Endothelial cell of umbilical vein (primary cell): ENCODE results near the gene CGB2. TPM values are rescaled to one million over a fixed set of nuclear protein-coding genes. Genes with fewer than 3 reads are reported as not detected.

Experiments
- BruUV-seq: library from RNA; stranded (reverse); fragments of 400-500 nt; replicated peaks from 2 replicates; lab custom pipeline; 2021; lab: Mats Ljungman, UMichigan
- CTCF ChIA-PET: fragments of 300-600, 350-600 bp; sonication (Branson Sonifier 250); formaldehyde crosslinking; loops from one replicate; lab custom pipeline; 2021; ENCODE audit warnings: antibody characterized with exemption, inconsistent platforms; lab: Charles Lee
- POLR2A ChIA-PET: fragments of 300-600, 350-600 bp; sonication (Branson Sonifier 250); formaldehyde crosslinking; loops from one replicate; lab custom pipeline; 2021; ENCODE audit warnings: antibody characterized with exemption, inconsistent platforms; lab: Charles Lee
- DNase-seq: peaks from one replicate; pipeline ENCODE4 v3.0.0-alpha.2; 2011; ENCODE audit warnings: low read depth, low spot score
- FAIRE-seq: peaks from 2 replicates; lab custom pipeline; 2011; peaks lifted over from hg19 to GRCh38; lab: Jason Lieb, UNC
- H2AFZ ChIP-seq: 2 replicates; pipeline ENCODE4 v1.6.0; 2012; ENCODE audit warnings: low read depth, low read length, control low read depth, inconsistent platforms
- H3K27ac ChIP-seq: 2 replicates; pipeline ENCODE4 v1.5.1; 2011; ENCODE audit warnings: low read depth, mild to moderate bottlenecking, control low read depth, low read length, moderate library complexity; ENCODE audit not compliant: insufficient read depth
- H3K27me3 ChIP-seq, 2 experiments: 2 replicates each; pipeline versions ENCODE4 v1.6.0 to v1.6.1; 2011; ENCODE audit warnings: low read length in 2 of 2, mixed read lengths in 1 of 2; ENCODE audit not compliant: control insufficient read depth in 2 of 2, insufficient read depth in 2 of 2
- H3K36me3 ChIP-seq, 2 experiments: 2 replicates in 1 of 2; 3 replicates in 1 of 2; pipeline ENCODE4 v1.5.1; 2011; ENCODE audit warnings: low read length in 2 of 2, mild to moderate bottlenecking in 1 of 2, moderate library complexity in 1 of 2; ENCODE audit not compliant: control insufficient read depth in 2 of 2, insufficient read depth in 2 of 2; ENCODE audit errors: extremely low read depth in 1 of 2
- H3K4me1 ChIP-seq: 3 replicates; pipeline ENCODE4 v1.5.1; 2011; ENCODE audit warnings: mild to moderate bottlenecking, low read length; ENCODE audit not compliant: control insufficient read depth, insufficient read depth; ENCODE audit errors: extremely low read depth
- H3K4me2 ChIP-seq: 2 replicates; pipeline ENCODE4 v1.6.1; 2011; ENCODE audit warnings: low read length, control low read depth, mixed read lengths; ENCODE audit not compliant: insufficient read depth
- H3K4me3 ChIP-seq, 3 experiments: fragments of 200-600 bp in 1 of 3; sonication (generic), shearing (Covaris generic) in 1 of 3; replicated peaks in 1 of 3; 2 replicates each; pipeline ENCODE4 v1.5.1; 2011 to 2016; ENCODE audit warnings: control low read depth in 3 of 3, low read length in 3 of 3, mild to moderate bottlenecking in 2 of 3, inconsistent platforms in 1 of 3, low read depth in 1 of 3, moderate library complexity in 1 of 3; ENCODE audit not compliant: insufficient read depth in 1 of 3
- H3K79me2 ChIP-seq: 2 replicates; pipeline ENCODE4 v1.6.0; 2012; ENCODE audit warnings: low read length, inconsistent platforms; ENCODE audit not compliant: control insufficient read depth, insufficient read depth
- H3K9ac ChIP-seq: replicated peaks from 2 replicates; pipeline ENCODE3; 2011; ENCODE audit warnings: low read length, control low read depth; ENCODE audit not compliant: insufficient read depth; ENCODE audit errors: extremely low read depth
- H3K9me1 ChIP-seq: replicated peaks from 3 replicates; pipeline ENCODE4 v1.6.0; 2011; ENCODE audit warnings: mild to moderate bottlenecking, low read length; ENCODE audit not compliant: control insufficient read depth, insufficient read depth; ENCODE audit errors: extremely low read depth
- H3K9me3 ChIP-seq: replicated peaks from 2 replicates; pipeline ENCODE4 v1.5.1; 2012; ENCODE audit warnings: low read length, inconsistent platforms; ENCODE audit not compliant: control insufficient read depth, insufficient read depth
- H4K20me1 ChIP-seq: replicated peaks from 2 replicates; pipeline ENCODE3; 2011; ENCODE audit warnings: mild to moderate bottlenecking, low read length; ENCODE audit not compliant: control insufficient read depth, insufficient read depth; ENCODE audit errors: extremely low read depth
- CTCF ChIP-seq, 2 donors: IDR thresholded peaks; 1 replicate in 1 of 2; 2 replicates in 1 of 2; pipeline ENCODE4 v1.5.1; 2011; ENCODE audit warnings: low read length in 2 of 2, mild to moderate bottlenecking in 2 of 2, moderate library complexity in 2 of 2, control low read depth in 1 of 2, inconsistent platforms in 1 of 2, low read depth in 1 of 2; ENCODE audit not compliant: insufficient read depth in 1 of 2; ENCODE audit errors: extremely low read depth in 1 of 2
- EZH2 ChIP-seq: IDR thresholded peaks from 2 replicates; pipeline ENCODE4 v1.6.1; 2012; ENCODE audit warnings: borderline replicate concordance, low read depth, mild to moderate bottlenecking, moderate library complexity, low read length, inconsistent platforms; ENCODE audit not compliant: severe bottlenecking
- FOS ChIP-seq: IDR thresholded peaks from 2 replicates; pipeline ENCODE4 v1.6.1; 2011; ENCODE audit warnings: mild to moderate bottlenecking, low read length, moderate library complexity, borderline replicate concordance; ENCODE audit not compliant: insufficient read depth
- GATA2 ChIP-seq: IDR thresholded peaks from 2 replicates; pipeline ENCODE4 v1.7.0; 2011; ENCODE audit warnings: low read depth, mild to moderate bottlenecking, moderate library complexity, mixed read lengths, low read length; ENCODE audit not compliant: insufficient read length, insufficient read depth
- JUN ChIP-seq: IDR thresholded peaks from 2 replicates; pipeline ENCODE4 v1.6.1; 2011; ENCODE audit warnings: borderline replicate concordance, low read depth; ENCODE audit not compliant: insufficient read length, insufficient read depth
- MYC ChIP-seq: IDR thresholded peaks from one replicate; pipeline ENCODE4 v1.6.1; 2011; ENCODE audit warnings: mild to moderate bottlenecking, low read depth, low read length
- POLR2A ChIP-seq: IDR thresholded peaks from 2 replicates; pipeline ENCODE4 v1.6.1; 2012; ENCODE audit warnings: low read depth, mild to moderate bottlenecking, control low read depth, low read length
- POLR2AphosphoS5 ChIP-seq: IDR thresholded peaks from 2 replicates; pipeline ENCODE4 v1.6.1; 2012; ENCODE audit warnings: low read depth, mild to moderate bottlenecking, control low read depth, low read length, moderate library complexity; ENCODE audit not compliant: insufficient read depth
- dilution Hi-C: fragments of 300-500 bp; cut with MboI; formaldehyde crosslinking; loops from one replicate; pipeline ENCODE4 v1.15.0; 2019; ENCODE audit warnings: low sequenced_read_pairs; ENCODE audit not compliant: extremely low pct_ligation_motif_present
- intact Hi-C: fragments of 100-400 bp; cut with micrococcal nuclease; formaldehyde crosslinking; loops from one replicate; pipeline ENCODE4 v1.10.0; 2022
- polyA plus RNA-seq, 4 experiments: library from polyadenylated mRNA; depleted of rRNA in 3 of 4; stranded (reverse) in 3 of 4; unstranded in 1 of 4; fragments of >200 nt; gene quantifications; 2 replicates each; pipeline versions ENCODE4 v1.2.1 to v1.2.3, GENCODE V29; 2011 to 2012; ENCODE audit warnings: missing spikeins in 1 of 4
- total RNA-seq: library from RNA; stranded (reverse); gene quantifications from 2 replicates; pipeline ENCODE4 v1.2.3, GENCODE V29; 2021
- TF ChIP-seq, protein P1 (sequence below): IDR thresholded peaks from 2 replicates; pipeline ENCODE4 v1.6.1; 2011; ENCODE audit not compliant: insufficient read depth, insufficient read length

Gene CGB2
- total and polyA plus RNA-seq, 2 donors (not counting 3 experiments of a cell fraction or from before 2014, with no cell fraction given) = not detected

DNA sequence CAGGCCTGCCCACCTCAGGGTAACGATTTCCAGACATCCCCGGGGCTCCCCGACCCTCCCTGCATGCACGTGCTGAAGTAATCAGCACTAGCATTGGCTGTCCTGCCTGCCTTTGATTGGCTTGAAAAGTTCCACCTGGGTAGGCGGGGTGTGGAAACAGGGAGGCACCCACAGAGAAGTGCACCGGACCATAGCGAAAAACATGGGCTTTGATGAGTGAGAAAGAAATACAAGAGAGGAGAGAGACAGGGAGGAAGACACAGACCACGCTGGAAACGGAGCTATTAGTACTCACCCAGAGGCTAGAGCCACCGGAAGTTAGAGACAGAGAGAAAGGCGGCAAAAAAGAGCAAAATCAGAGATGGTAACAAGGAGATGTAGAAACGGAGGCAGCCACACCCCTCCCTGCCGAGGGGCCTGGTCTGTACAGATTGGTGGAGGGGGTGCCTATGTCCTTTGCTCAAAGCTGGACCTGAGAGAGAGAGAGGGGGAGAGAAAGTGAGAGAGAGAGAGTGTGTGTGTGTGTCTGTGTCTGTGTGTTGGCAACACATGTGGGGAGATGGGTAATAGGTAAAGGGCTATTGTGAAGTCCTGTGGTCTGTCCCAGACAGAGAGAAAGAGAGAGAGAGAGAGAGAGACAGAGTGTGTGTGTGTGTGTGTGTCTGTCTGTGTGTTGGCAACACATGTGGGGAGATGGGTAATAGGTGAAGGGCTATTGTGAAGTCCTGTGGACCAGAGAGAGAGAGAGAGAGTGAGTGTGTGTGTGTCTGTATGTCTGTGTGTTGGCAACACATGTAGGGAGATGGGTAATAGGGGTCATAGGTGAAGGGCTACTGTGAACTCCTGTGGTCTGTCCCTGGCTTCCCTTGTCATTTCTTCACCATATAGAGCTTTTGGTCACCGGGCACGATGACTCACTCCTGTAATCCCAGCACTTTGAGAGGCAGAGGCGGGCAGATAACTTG, 10.5 kb upstream of the CGB2 start:
- dilution Hi-C loops (no loop called here), intact Hi-C loops (no loop called here)
- POLR2A ChIA-PET = no interaction called here
- FAIRE-seq = no peak
- Histone ChIP-seq H3K9me3 (no peaks in the 10 kb centered on the region), H3K36me3 (peaks cover 0 to 2% of the 10 kb centered on the region in 2 experiments), H3K4me2 (no peak overlapping the region), H3K4me3 (no peak overlapping the region), H3K4me1 (peaks cover 10% of the 10 kb centered on the region), H3K27ac (no peak overlapping the region), H3K79me2 (no peaks in the 10 kb centered on the region), H3K27me3 (peaks cover 0 to 5% of the 10 kb centered on the region in 2 experiments), H3K9me1 (no peaks in the 10 kb centered on the region), H4K20me1 (no peaks in the 10 kb centered on the region), H2AFZ (no peak overlapping the region), H3K9ac (no peak overlapping the region)
- no peak for DNase-seq
- no TSS peak for BruUV-seq
- CTCF ChIA-PET = interaction anchor here (1.4 kb wide), 1 partner anchor 21 kb away, joined by 4 read pairs; no protein-coding TSS in a partner anchor
- TF ChIP-seq EZH2 (no peak), FOS (no peak), POLR2A (no peak), JUN (no peak), MYC (no peak), CTCF (IDR thresholded peaks at IDR 0.05; ENCODE audit: extremely low read depth in 1 of 2, insufficient read depth in 1 of 2, low read depth in 1 of 2, low read length in 2 of 2) (no peak), POLR2AphosphoS5 (no peak), GATA2 (no peak)
- TF ChIP-seq, protein P1, sequence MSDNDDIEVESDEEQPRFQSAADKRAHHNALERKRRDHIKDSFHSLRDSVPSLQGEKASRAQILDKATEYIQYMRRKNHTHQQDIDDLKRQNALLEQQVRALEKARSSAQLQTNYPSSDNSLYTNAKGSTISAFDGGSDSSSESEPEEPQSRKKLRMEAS = no peak
